A673 (cell line): Measurements from ENCODE around the gene RNF222. TPM values are rescaled to one million over a fixed set of nuclear protein-coding genes. Genes with fewer than 3 reads are reported as not detected.

Source experiments
- BruUV-seq: library from RNA; stranded (reverse); fragments of 400-500 nt; replicated peaks from 2 replicates; lab custom pipeline; 2021; lab: Mats Ljungman, UMichigan
- CTCF ChIA-PET: fragments of 300-600 bp; sonication (Branson Sonifier 250); formaldehyde crosslinking; loops from one replicate; lab custom pipeline; 2022; ENCODE audit warnings: antibody characterized with exemption; lab: Charles Lee
- POLR2A ChIA-PET: fragments of 300-600 bp; sonication (Branson Sonifier 250); formaldehyde crosslinking; loops from one replicate; lab custom pipeline; 2022; ENCODE audit warnings: antibody characterized with exemption; ENCODE audit not compliant: low non-redundant PET; lab: Charles Lee
- DNase-seq: peaks from one replicate; pipeline ENCODE4 v3.0.0-alpha.2; 2015; ENCODE audit warnings: low spot score
- H3K27ac ChIP-seq: fragments of 200-600 bp; sonication (generic); 2 replicates; pipeline ENCODE4 v1.5.1; 2016; ENCODE audit warnings: mixed run types, low read depth, mild to moderate bottlenecking, mixed read lengths, antibody characterized with exemption, low read length; ENCODE audit not compliant: poor library complexity, severe bottlenecking
- H3K27me3 ChIP-seq: fragments of 200-600 bp; sonication (generic); replicated peaks from 2 replicates; pipeline ENCODE4 v1.6.1; 2017; ENCODE audit warnings: mixed run types, low read depth, mild to moderate bottlenecking, mixed read lengths, antibody characterized with exemption, low read length; ENCODE audit not compliant: insufficient read depth, poor library complexity
- H3K36me3 ChIP-seq: fragments of 200-600 bp; sonication (generic); 2 replicates; pipeline ENCODE4 v1.6.1; 2016; ENCODE audit warnings: mixed run types, mild to moderate bottlenecking, mixed read lengths, antibody characterized with exemption, low read length; ENCODE audit not compliant: insufficient read depth, poor library complexity, severe bottlenecking
- H3K4me1 ChIP-seq: fragments of 200-600 bp; sonication (generic); 2 replicates; pipeline ENCODE4 v1.6.1; 2017; ENCODE audit warnings: mixed run types, mild to moderate bottlenecking, mixed read lengths, antibody characterized with exemption, low read length; ENCODE audit not compliant: insufficient read depth, poor library complexity, severe bottlenecking
- H3K4me3 ChIP-seq: fragments of 200-600 bp; sonication (generic); 2 replicates; pipeline ENCODE4 v1.5.1; 2016; ENCODE audit warnings: low read depth, mixed run types, mild to moderate bottlenecking, mixed read lengths, low read length; ENCODE audit not compliant: poor library complexity, severe bottlenecking
- H3K9me3 ChIP-seq: fragments of 200-600 bp; sonication (generic); 2 replicates; pipeline ENCODE4 v1.6.1; 2016; ENCODE audit warnings: mixed run types, low read depth, mild to moderate bottlenecking, mixed read lengths, antibody characterized with exemption, low read length; ENCODE audit not compliant: poor library complexity, severe bottlenecking
- CTCF ChIP-seq: fragments of 300-800, 200-600 bp; sonication (generic); conservative IDR thresholded peaks from 2 replicates; pipeline ENCODE4 v1.5.1; 2017; ENCODE audit warnings: low read depth, mild to moderate bottlenecking, antibody characterized with exemption, low read length, moderate library complexity, mixed read lengths
- EZH2 ChIP-seq: fragments of 200-600 bp; sonication (generic); IDR thresholded peaks from 2 replicates; pipeline ENCODE4 v1.6.1; 2017; ENCODE audit warnings: borderline replicate concordance, low read depth, mild to moderate bottlenecking, mixed read lengths, antibody characterized with exemption, low read length; ENCODE audit not compliant: poor library complexity, severe bottlenecking
- intact Hi-C: fragments of 100-400 bp; cut with micrococcal nuclease; formaldehyde crosslinking; loops from one replicate; pipeline ENCODE4 v1.10.0; 2022; ENCODE audit not compliant: unreplicated experiment
- total RNA-seq: library from RNA; stranded (reverse); gene quantifications from 2 replicates; pipeline ENCODE4 v1.2.3, GENCODE V29; 2021

RNF222 gene
- total RNA-seq, 1 experiment from 2014 or later, result not detected

DNA sequence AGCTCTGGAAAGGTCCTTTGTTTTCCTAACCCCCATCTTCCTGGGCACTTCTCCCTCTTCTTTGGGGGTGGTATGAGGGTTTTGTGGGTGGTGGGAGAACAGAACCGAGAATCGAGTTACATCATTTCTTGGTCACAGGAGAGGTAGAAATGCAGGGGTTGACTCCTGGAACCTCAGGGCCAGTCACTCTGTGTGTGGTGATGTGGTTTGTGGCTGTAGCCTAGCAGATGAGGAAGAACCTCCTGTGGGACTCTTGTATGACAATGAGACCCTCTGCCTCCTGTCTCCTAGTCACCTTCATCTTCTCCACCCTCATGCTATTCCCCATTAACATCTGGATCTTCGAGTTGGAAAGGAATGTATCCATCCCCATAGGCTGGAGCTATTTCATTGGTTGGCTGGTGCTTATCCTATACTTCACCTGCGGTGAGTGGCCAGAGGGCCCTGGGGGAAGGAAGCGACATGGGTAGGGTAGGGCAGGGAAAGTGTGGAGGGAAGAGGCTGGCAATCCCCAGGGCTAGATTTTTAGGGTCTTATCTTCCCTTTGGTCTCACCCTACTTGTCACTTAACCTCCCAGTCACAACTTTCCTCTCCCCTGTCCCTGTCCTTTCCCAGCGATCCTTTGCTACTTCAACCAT lies 52.5 kb downstream of the RNF222 start:
- no peak for DNase-seq
- Histone ChIP-seq H3K27ac (no peak overlapping the region), H3K9me3 (no peaks in the 10 kb centered on the region), H3K36me3 (no peaks in the 10 kb centered on the region), H3K4me3 (no peak overlapping the region), H3K27me3 (no peaks in the 10 kb centered on the region), H3K4me1 (no peaks in the 10 kb centered on the region)
- POLR2A ChIA-PET, result no interaction called here
- intact Hi-C loops, result no loop called here
- CTCF ChIA-PET, result no interaction called here
- no TSS peak for BruUV-seq
- TF ChIP-seq CTCF (no peak), EZH2 (no peak)

DNA sequence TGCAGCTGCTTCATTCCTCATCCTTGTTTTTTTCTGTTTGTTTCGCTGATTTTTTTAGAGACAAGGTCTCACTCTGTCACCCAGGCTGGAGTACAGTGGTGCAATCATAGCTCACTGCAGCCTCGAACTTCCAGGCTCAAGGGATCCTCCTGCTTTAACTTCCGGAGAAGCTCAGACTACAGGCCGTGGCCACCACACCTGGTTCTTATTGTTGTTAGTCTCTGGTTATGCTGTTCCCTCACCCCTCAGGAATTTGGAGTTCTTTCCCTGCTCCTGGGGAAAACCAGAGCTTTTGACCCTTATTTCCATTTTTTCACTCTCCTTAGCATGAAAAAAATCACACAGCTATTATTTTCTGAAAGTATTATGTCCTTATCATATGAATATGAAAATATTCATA lies 56.2 kb downstream of the RNF222 start:
- Histone ChIP-seq H3K27me3 (no peaks in the 10 kb centered on the region), H3K9me3 (no peaks in the 10 kb centered on the region), H3K27ac (no peak overlapping the region), H3K4me1 (peaks cover 4% of the 10 kb centered on the region), H3K4me3 (no peak overlapping the region), H3K36me3 (no peaks in the 10 kb centered on the region)
- TF ChIP-seq CTCF, result no peak
- no peak for TF ChIP-seq EZH2
- intact Hi-C loops, result no loop called here
- no peak for DNase-seq
- POLR2A ChIA-PET, result interaction anchor here (0.6 kb wide), 1 partner anchor 238 kb away, joined by 3 read pairs; no protein-coding TSS in a partner anchor
- CTCF ChIA-PET, result interaction anchor here (0.7 kb wide), 1 partner anchor 56 kb away, joined by 4 read pairs; the partner anchor contains the start of gene RNF222
- no TSS peak for BruUV-seq

Other genes starting within 250 kb of the RNF222 start
- gene PER1, start 245.4 kb downstream of the RNF222 start, total RNA-seq, result 47.1 and 50.0 TPM in 2 replicates
- 41.3 and 51.0 TPM in 2 replicates for gene VAMP2, start 234.9 kb downstream of the RNF222 start, total RNA-seq
- gene TMEM107, start 221.4 kb downstream of the RNF222 start, total RNA-seq, result 19.4 and 25.3 TPM in 2 replicates
- 3.7 TPM in 2 replicates for gene BORCS6, start 207.6 kb downstream of the RNF222 start, total RNA-seq
- gene AURKB, start 187.3 kb downstream of the RNF222 start, total RNA-seq, result 209 and 230 TPM in 2 replicates
- gene CTC1, start 149.8 kb downstream of the RNF222 start, total RNA-seq, result 40.0 and 40.3 TPM in 2 replicates
- gene PFAS, start 148.5 kb downstream of the RNF222 start, total RNA-seq, result 163 and 165 TPM in 2 replicates
- gene RANGRF, start 109.2 kb downstream of the RNF222 start, total RNA-seq, result 26.8 and 33.6 TPM in 2 replicates
- 1.3 and 2.0 TPM in 2 replicates for gene SLC25A35, start 102.4 kb downstream of the RNF222 start, total RNA-seq
- gene ARHGEF15, start 87.6 kb downstream of the RNF222 start, total RNA-seq, result not detected in 2 replicates
- gene ODF4, start 58.0 kb downstream of the RNF222 start, total RNA-seq, result not detected in 2 replicates
- gene RPL26, start 14.6 kb downstream of the RNF222 start, total RNA-seq, result 1,604 and 1,668 TPM in 2 replicates
- 71.1 and 76.5 TPM in 2 replicates for gene NDEL1, start 38.1 kb upstream of the RNF222 start, total RNA-seq
- gene MYH10, start 232.9 kb upstream of the RNF222 start, total RNA-seq, result 129 and 167 TPM in 2 replicates